HepG2 (cell line): ENCODE measurements around the gene PLSCR1. TPM values are rescaled to one million over a fixed set of nuclear protein-coding genes. Genes with fewer than 3 reads are reported as not detected.

ENCODE experiments used
- ATAC-seq: fragments of 200-7000 bp; cut with Tn5 transposase; 3 replicates; pipeline ENCODE4 v1.9.1; 2020; ENCODE audit warnings: mild to moderate bottlenecking, moderate library complexity
- BruUV-seq: library from RNA; stranded (reverse); fragments of 400-500 nt; replicated peaks from 2 replicates; lab custom pipeline; 2021; lab: Mats Ljungman, UMichigan
- CTCF ChIA-PET: fragments of 300-600 bp; formaldehyde crosslinking; extraction: SDS; loops from one replicate; lab custom pipeline; 2021; ENCODE audit warnings: low total read pairs, inconsistent platforms, low intra/inter-chr PET ratio; lab: Yijun Ruan, JAX
- POLR2A ChIA-PET: fragments of 350-600 bp; sonication (Branson Sonifier 250); formaldehyde crosslinking; loops from one replicate; lab custom pipeline; 2020; ENCODE audit warnings: antibody characterized with exemption, inconsistent platforms; lab: Yijun Ruan, JAX
- DNase-seq: peaks from one replicate; pipeline ENCODE4 v3.0.0-alpha.2; 2015; ENCODE audit warnings: low spot score
- FAIRE-seq: peaks from 3 replicates; lab custom pipeline; 2011; peaks lifted over from hg19 to GRCh38; lab: Jason Lieb, UNC
- H2AFZ ChIP-seq: one replicate; pipeline ENCODE4 v1.6.1; 2011; ENCODE audit warnings: low read length, inconsistent platforms
- H3K27ac ChIP-seq: fragments of 300-600 bp; 3 replicates; pipeline ENCODE4 v1.8.0; 2011; ENCODE audit warnings: mixed run types, mild to moderate bottlenecking, mixed read lengths, low read length, inconsistent platforms; ENCODE audit not compliant: insufficient read depth; ENCODE audit errors: extremely low read length
- H3K27me3 ChIP-seq, 2 experiments: fragments of 200-600 bp in 1 of 2; 2 replicates in 1 of 2; 3 replicates in 1 of 2; pipeline versions ENCODE4 v1.6.0 to v1.8.0; 2011; ENCODE audit warnings: low read length in 2 of 2, mild to moderate bottlenecking in 2 of 2, moderate library complexity in 2 of 2, inconsistent platforms in 1 of 2; ENCODE audit not compliant: insufficient read depth in 2 of 2, control insufficient read depth in 1 of 2
- H3K36me3 ChIP-seq, 2 experiments: fragments of 200-600 bp in 1 of 2; replicated peaks in 1 of 2; 2 replicates in 1 of 2; 3 replicates in 1 of 2; pipeline versions ENCODE4 v1.5.1 to v1.8.0; 2011; ENCODE audit warnings: low read length in 2 of 2, inconsistent platforms in 1 of 2; ENCODE audit not compliant: insufficient read depth in 2 of 2, control insufficient read depth in 1 of 2
- H3K4me1 ChIP-seq: 2 replicates; pipeline ENCODE4 v1.5.1; 2012; ENCODE audit warnings: low read length, inconsistent platforms; ENCODE audit not compliant: insufficient read depth
- H3K4me2 ChIP-seq: 2 replicates; pipeline ENCODE4 v1.6.0; 2011; ENCODE audit warnings: low read depth, low read length, inconsistent platforms
- H3K4me3 ChIP-seq, 3 experiments: fragments of 200-600 bp in 1 of 3; sonication (generic), shearing (Covaris generic) in 1 of 3; replicated peaks in 1 of 3; 2 replicates each; pipeline ENCODE4 v1.5.1; 2011 to 2016; ENCODE audit warnings: low read length in 3 of 3, inconsistent platforms in 2 of 3, low read depth in 2 of 3, mild to moderate bottlenecking in 2 of 3, control low read depth in 1 of 3, mixed read lengths in 1 of 3; ENCODE audit not compliant: insufficient read depth in 1 of 3
- H3K79me2 ChIP-seq: one replicate; pipeline ENCODE4 v1.6.1; 2011; ENCODE audit warnings: low read length, inconsistent platforms; ENCODE audit not compliant: insufficient read depth
- H3K9ac ChIP-seq: 2 replicates; pipeline ENCODE4 v1.6.0; 2011; ENCODE audit warnings: mild to moderate bottlenecking, low read depth, low read length, inconsistent platforms; ENCODE audit not compliant: insufficient read depth
- H3K9me3 ChIP-seq: 2 replicates; pipeline ENCODE4 v1.5.1; 2012; ENCODE audit warnings: mild to moderate bottlenecking, low read length
- H4K20me1 ChIP-seq: 2 replicates; pipeline ENCODE4 v1.6.0; 2011; ENCODE audit warnings: inconsistent platforms, mild to moderate bottlenecking, low read length, moderate library complexity; ENCODE audit not compliant: insufficient read depth
- ASH2L ChIP-seq: fragments of 300-600, 200-600 bp; sonication (generic); IDR thresholded peaks from 2 replicates; pipeline ENCODE4 v1.7.0; 2017; ENCODE audit warnings: low read depth, mild to moderate bottlenecking, moderate library complexity, mixed read lengths, low read length; ENCODE audit not compliant: insufficient read length
- GLI4 ChIP-seq: sonication (generic); formaldehyde crosslinking; IDR thresholded peaks from 2 replicates; pipeline ENCODE4 v1.5.1; 2020; ENCODE audit warnings: missing genetic modification reagents, mild to moderate bottlenecking, moderate library complexity, borderline replicate concordance
- MAFF ChIP-seq: IDR thresholded peaks from 2 replicates; pipeline ENCODE4 v1.6.1; 2011; ENCODE audit warnings: low read depth, low read length, improper control_type of control experiment
- MAFK ChIP-seq, 2 experiments: IDR thresholded peaks in 1 of 2; conservative IDR thresholded peaks in 1 of 2; 2 replicates each; pipeline ENCODE4 v1.6.1; 2011; ENCODE audit warnings: improper control_type of control experiment in 2 of 2, low read length in 2 of 2
- THAP11 ChIP-seq: IDR thresholded peaks from 2 replicates; pipeline ENCODE4 v1.6.1; 2016; ENCODE audit warnings: missing biosample characterization, missing genetic modification reagents
- ZFP1 ChIP-seq: IDR thresholded peaks from 2 replicates; pipeline ENCODE4 v1.6.1; 2016
- ZNF850 ChIP-seq: sonication (generic); formaldehyde crosslinking; conservative IDR thresholded peaks from 2 replicates; pipeline ENCODE4 v1.9.0; 2021; ENCODE audit warnings: mild to moderate bottlenecking, missing genetic modification reagents
- WGBS: methylation state at CpG from one replicate; pipeline ENCODE4 v1.1.6; 2017; ENCODE audit warnings: low lambda C conversion rate; 5-methylcytosine and 5-hydroxymethylcytosine counted together
- in situ Hi-C: cut with HindIII; loops from 2 replicates; pipeline ENCODE4 v1.10.0; 2017; ENCODE audit warnings: low pct_unique_long_range_greater_than_20kb; ENCODE audit not compliant: extremely low pct_ligation_motif_present
- intact Hi-C: fragments of 100-400 bp; cut with micrococcal nuclease; formaldehyde crosslinking; loops from one replicate; pipeline ENCODE4 v1.10.0; 2022; ENCODE audit not compliant: unreplicated experiment
- polyA plus RNA-seq, 8 experiments: library from polyadenylated mRNA; depleted of rRNA in 3 of 8; stranded (reverse) in 7 of 8; unstranded in 1 of 8; fragments of >200 nt; fragmentation: Illumina TruSeq in 4 of 8; extraction: Trizol in 4 of 8; gene quantifications; 2 replicates each; pipeline versions ENCODE4 v1.2.1 to v1.2.3, GENCODE V29; 2011 to 2016; ENCODE audit warnings: low read depth in 4 of 8, missing spikeins in 1 of 8, mixed read lengths in 1 of 8; ENCODE audit not compliant: insufficient read depth in 1 of 8
- total RNA-seq, 5 experiments: library from RNA; depleted of rRNA; stranded (reverse); fragments of >200 nt; fragmentation: Illumina TruSeq; extraction: Trizol; gene quantifications; 2 replicates each; pipeline ENCODE4 v1.2.3, GENCODE V29; 2016; ENCODE audit warnings: low read depth in 1 of 5
- TF ChIP-seq, protein P1 (sequence below): sonication (generic); formaldehyde crosslinking; IDR thresholded peaks from 2 replicates; pipeline ENCODE4 v1.4.0; 2020; ENCODE audit warnings: missing genetic modification reagents
- TF ChIP-seq, protein P2 (sequence below): sonication (generic); formaldehyde crosslinking; IDR thresholded peaks from 2 replicates; pipeline ENCODE4 v1.4.0; 2020; ENCODE audit warnings: missing genetic modification reagents
- TF ChIP-seq, protein P3 (sequence below): sonication (generic); formaldehyde crosslinking; IDR thresholded peaks from 2 replicates; pipeline ENCODE4 v1.8.1; 2023; ENCODE audit warnings: mild to moderate bottlenecking, inconsistent platforms, moderate library complexity, missing genetic modification reagents, borderline replicate concordance

The PLSCR1 gene
- total and polyA plus RNA-seq, 2 of the 13 experiments (the other 11 are each of a cell fraction or from before 2014, with no cell fraction given) = 33.8 to 34.1 TPM

DNA sequence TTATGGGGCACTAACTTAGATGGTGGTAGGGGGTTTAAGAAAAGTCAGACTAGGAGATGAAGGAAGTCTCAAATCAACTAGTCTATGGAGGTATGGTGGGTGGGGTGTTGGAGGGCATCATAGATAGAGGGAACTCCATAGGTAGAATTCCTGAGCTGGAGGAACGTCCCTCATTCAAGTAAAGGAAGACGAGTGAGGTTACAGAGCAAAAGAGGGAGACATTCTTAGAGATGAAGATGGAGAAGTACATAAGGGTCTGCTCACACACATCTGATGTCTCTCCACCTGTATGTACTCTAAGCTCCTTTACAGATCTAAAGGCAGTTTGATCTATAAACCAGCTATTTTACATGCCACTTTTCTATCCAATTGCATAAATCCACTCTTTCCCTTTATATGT lies 1.4 kb downstream of the PLSCR1 start (continued):
- TF ChIP-seq, protein P1, sequence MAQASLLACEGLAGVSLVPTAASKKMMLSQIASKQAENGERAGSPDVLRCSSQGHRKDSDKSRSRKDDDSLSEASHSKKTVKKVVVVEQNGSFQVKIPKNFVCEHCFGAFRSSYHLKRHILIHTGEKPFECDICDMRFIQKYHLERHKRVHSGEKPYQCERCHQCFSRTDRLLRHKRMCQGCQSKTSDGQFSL (CRISPR knock-in tag) = no peak
- TF ChIP-seq GLI4 (CRISPR knock-in tag) = no peak

DNA sequence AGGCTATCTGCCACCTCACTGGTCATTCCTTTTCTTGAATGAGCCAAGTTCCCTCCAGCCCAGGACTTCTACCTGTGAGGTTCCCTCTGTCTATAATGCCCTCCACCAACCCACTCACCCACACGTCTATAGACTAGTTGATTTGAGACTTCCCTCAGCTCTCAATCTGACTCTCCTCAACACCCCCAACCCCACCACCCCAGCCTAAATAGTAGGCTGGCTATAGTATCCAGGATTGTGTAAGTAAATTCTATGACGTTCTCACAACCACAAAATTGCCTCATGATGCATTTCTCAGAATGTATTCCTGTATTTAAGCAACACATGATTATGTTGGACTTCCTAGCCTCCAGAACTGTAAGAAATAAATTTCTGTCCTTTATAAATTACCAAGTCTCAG lies 2.2 kb downstream of the PLSCR1 start:
- POLR2A ChIA-PET = no interaction called here
- in situ Hi-C loops = no loop called here
- TF ChIP-seq ZNF850 (CRISPR knock-in tag) = no peak
- TF ChIP-seq, all 625 proteins: peak for 0
- Histone ChIP-seq H3K9me3 (no peaks in the 10 kb centered on the region), H3K4me2 (peak overlapping the region; percentile 64), H4K20me1 (no peaks in the 10 kb centered on the region), H2AFZ (no peak overlapping the region), H3K36me3 (0 out of 5 replicates have a peak, but pooled peaks cover 0 to 3% of the 10 kb centered on the region in 2 experiments), H3K27me3 (no peaks in the 10 kb centered on the region), H3K27ac (no peak overlapping the region), H3K79me2 (peaks cover 54% of the 10 kb centered on the region), H3K4me1 (peaks cover 74% of the 10 kb centered on the region), H3K9ac (no peak overlapping the region), H3K4me3 (peak overlapping the region; percentile 17 to 89 (median 20); a peak in 4 of 6 replicates)
- no TSS peak for BruUV-seq
- intact Hi-C loops = loop anchor here (5.0 kb wide), 1 partner anchor 40 kb away; no protein-coding TSS in a partner anchor
- CTCF ChIA-PET = no interaction called here
- no peak for ATAC-seq
- no peak for FAIRE-seq
- WGBS = 81% methylated on average over 2 of the region's 2 CpGs
- no peak for DNase-seq

DNA sequence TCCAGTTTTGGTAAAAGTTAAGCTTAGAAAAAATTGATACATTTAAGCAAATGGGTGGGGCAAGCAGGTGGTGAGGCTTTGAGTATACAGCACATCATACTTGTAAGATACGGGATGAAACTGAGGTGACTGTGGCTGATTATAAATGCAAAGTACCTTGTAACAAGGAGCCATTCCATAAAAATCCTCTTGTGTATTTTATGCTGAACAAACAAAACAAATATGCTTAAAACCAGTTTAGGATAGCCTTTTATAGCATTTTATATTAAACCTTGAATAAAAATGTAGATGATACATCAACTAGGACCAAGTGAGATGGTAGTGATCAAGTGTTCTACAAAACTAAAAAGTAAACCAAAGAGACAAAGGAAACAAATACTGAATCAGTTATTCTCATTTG lies 3.4 kb downstream of the PLSCR1 start:
- Histone ChIP-seq H3K9ac (no peak overlapping the region), H3K27ac (no peak overlapping the region), H3K9me3 (no peaks in the 10 kb centered on the region), H2AFZ (no peak overlapping the region), H3K4me2 (peak overlapping the region; percentile 64), H3K4me1 (peaks cover 69% of the 10 kb centered on the region), H3K27me3 (no peaks in the 10 kb centered on the region), H3K79me2 (peaks cover 63% of the 10 kb centered on the region), H3K4me3 (0 out of 6 replicates have a peak overlapping the region, but pooled peaks of 1 of the 3 experiments have one; percentile 11), H3K36me3 (0 out of 5 replicates have a peak, but pooled peaks cover 0 to 3% of the 10 kb centered on the region in 2 experiments), H4K20me1 (no peaks in the 10 kb centered on the region)
- ATAC-seq = no peak
- TF ChIP-seq MAFK (conservative IDR thresholded peaks at IDR 0.05 in 1 of 2, IDR thresholded peaks at IDR 0.05 in 1 of 2; ENCODE audit: low read length in 2 of 2) (peak in 1 of 2 experiments; percentile 47; a peak in 2 of 4 replicates), ZFP1 (no peak), MAFF (peak; percentile 10; the same call in 1 of the 2 replicates), THAP11 (CRISPR knock-in tag) (no peak), ASH2L (no peak)
- TF ChIP-seq, protein P2, sequence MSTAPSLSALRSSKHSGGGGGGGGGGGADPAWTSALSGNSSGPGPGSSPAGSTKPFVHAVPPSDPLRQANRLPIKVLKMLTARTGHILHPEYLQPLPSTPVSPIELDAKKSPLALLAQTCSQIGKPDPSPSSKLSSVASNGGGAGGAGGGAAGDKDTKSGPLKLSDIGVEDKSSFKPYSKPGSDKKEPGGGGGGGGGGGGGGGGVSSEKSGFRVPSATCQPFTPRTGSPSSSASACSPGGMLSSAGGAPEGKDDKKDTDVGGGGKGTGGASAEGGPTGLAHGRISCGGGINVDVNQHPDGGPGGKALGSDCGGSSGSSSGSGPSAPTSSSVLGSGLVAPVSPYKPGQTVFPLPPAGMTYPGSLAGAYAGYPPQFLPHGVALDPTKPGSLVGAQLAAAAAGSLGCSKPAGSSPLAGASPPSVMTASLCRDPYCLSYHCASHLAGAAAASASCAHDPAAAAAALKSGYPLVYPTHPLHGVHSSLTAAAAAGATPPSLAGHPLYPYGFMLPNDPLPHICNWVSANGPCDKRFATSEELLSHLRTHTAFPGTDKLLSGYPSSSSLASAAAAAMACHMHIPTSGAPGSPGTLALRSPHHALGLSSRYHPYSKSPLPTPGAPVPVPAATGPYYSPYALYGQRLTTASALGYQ = no peak
- TF ChIP-seq, protein P3, sequence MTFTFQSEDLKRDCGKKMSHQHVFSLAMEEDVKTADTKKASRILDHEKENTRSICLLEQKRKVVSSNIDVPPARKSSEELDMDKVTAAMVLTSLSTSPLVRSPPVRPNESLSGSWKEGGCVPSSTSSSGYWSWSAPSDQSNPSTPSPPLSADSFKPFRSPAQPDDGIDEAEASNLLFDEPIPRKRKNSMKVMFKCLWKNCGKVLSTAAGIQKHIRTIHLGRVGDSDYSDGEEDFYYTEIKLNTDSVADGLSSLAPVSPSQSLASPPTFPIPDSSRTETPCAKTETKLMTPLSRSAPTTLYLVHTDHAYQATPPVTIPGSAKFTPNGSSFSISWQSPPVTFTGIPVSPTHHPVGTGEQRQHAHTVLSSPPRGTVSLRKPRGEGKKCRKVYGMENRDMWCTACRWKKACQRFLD = no peak
- BruUV-seq = no TSS peak
- ChIA-PET POLR2A (no interaction called here), CTCF (no interaction called here)
- FAIRE-seq = no peak
- intact Hi-C loops (loop anchor here (5.0 kb wide), 1 partner anchor 41 kb away; no protein-coding TSS in a partner anchor), in situ Hi-C loops (no loop called here)
- 91% methylated on average over 1 of the region's 1 CpG for WGBS
- DNase-seq = no peak
